Endothelial cell of umbilical vein (primary cell): ENCODE data around the gene TTLL9. TPM values are rescaled to one million over a fixed set of nuclear protein-coding genes. Genes with fewer than 3 reads are reported as not detected.

Experiments used
- BruUV-seq: library from RNA; stranded (reverse); fragments of 400-500 nt; replicated peaks from 2 replicates; lab custom pipeline; 2021; lab: Mats Ljungman, UMichigan
- CTCF ChIA-PET: fragments of 300-600, 350-600 bp; sonication (Branson Sonifier 250); formaldehyde crosslinking; loops from one replicate; lab custom pipeline; 2021; ENCODE audit warnings: antibody characterized with exemption, inconsistent platforms; lab: Charles Lee
- POLR2A ChIA-PET: fragments of 300-600, 350-600 bp; sonication (Branson Sonifier 250); formaldehyde crosslinking; loops from one replicate; lab custom pipeline; 2021; ENCODE audit warnings: antibody characterized with exemption, inconsistent platforms; lab: Charles Lee
- DNase-seq: peaks from one replicate; pipeline ENCODE4 v3.0.0-alpha.2; 2011; ENCODE audit warnings: low read depth, low spot score
- FAIRE-seq: peaks from 2 replicates; lab custom pipeline; 2011; peaks lifted over from hg19 to GRCh38; lab: Jason Lieb, UNC
- H2AFZ ChIP-seq: 2 replicates; pipeline ENCODE4 v1.6.0; 2012; ENCODE audit warnings: low read depth, low read length, control low read depth, inconsistent platforms
- H3K27ac ChIP-seq: 2 replicates; pipeline ENCODE4 v1.5.1; 2011; ENCODE audit warnings: low read depth, mild to moderate bottlenecking, control low read depth, low read length, moderate library complexity; ENCODE audit not compliant: insufficient read depth
- H3K27me3 ChIP-seq, 2 experiments: 2 replicates each; pipeline versions ENCODE4 v1.6.0 to v1.6.1; 2011; ENCODE audit warnings: low read length in 2 of 2, mixed read lengths in 1 of 2; ENCODE audit not compliant: control insufficient read depth in 2 of 2, insufficient read depth in 2 of 2
- H3K36me3 ChIP-seq, 2 experiments: 2 replicates in 1 of 2; 3 replicates in 1 of 2; pipeline ENCODE4 v1.5.1; 2011; ENCODE audit warnings: low read length in 2 of 2, mild to moderate bottlenecking in 1 of 2, moderate library complexity in 1 of 2; ENCODE audit not compliant: control insufficient read depth in 2 of 2, insufficient read depth in 2 of 2; ENCODE audit errors: extremely low read depth in 1 of 2
- H3K4me1 ChIP-seq: 3 replicates; pipeline ENCODE4 v1.5.1; 2011; ENCODE audit warnings: mild to moderate bottlenecking, low read length; ENCODE audit not compliant: control insufficient read depth, insufficient read depth; ENCODE audit errors: extremely low read depth
- H3K4me2 ChIP-seq: 2 replicates; pipeline ENCODE4 v1.6.1; 2011; ENCODE audit warnings: low read length, control low read depth, mixed read lengths; ENCODE audit not compliant: insufficient read depth
- H3K4me3 ChIP-seq, 3 experiments: fragments of 200-600 bp in 1 of 3; sonication (generic), shearing (Covaris generic) in 1 of 3; replicated peaks in 1 of 3; 2 replicates each; pipeline ENCODE4 v1.5.1; 2011 to 2016; ENCODE audit warnings: control low read depth in 3 of 3, low read length in 3 of 3, mild to moderate bottlenecking in 2 of 3, inconsistent platforms in 1 of 3, low read depth in 1 of 3, moderate library complexity in 1 of 3; ENCODE audit not compliant: insufficient read depth in 1 of 3
- H3K79me2 ChIP-seq: 2 replicates; pipeline ENCODE4 v1.6.0; 2012; ENCODE audit warnings: low read length, inconsistent platforms; ENCODE audit not compliant: control insufficient read depth, insufficient read depth
- H3K9ac ChIP-seq: replicated peaks from 2 replicates; pipeline ENCODE3; 2011; ENCODE audit warnings: low read length, control low read depth; ENCODE audit not compliant: insufficient read depth; ENCODE audit errors: extremely low read depth
- H3K9me1 ChIP-seq: replicated peaks from 3 replicates; pipeline ENCODE4 v1.6.0; 2011; ENCODE audit warnings: mild to moderate bottlenecking, low read length; ENCODE audit not compliant: control insufficient read depth, insufficient read depth; ENCODE audit errors: extremely low read depth
- H3K9me3 ChIP-seq: replicated peaks from 2 replicates; pipeline ENCODE4 v1.5.1; 2012; ENCODE audit warnings: low read length, inconsistent platforms; ENCODE audit not compliant: control insufficient read depth, insufficient read depth
- H4K20me1 ChIP-seq: replicated peaks from 2 replicates; pipeline ENCODE3; 2011; ENCODE audit warnings: mild to moderate bottlenecking, low read length; ENCODE audit not compliant: control insufficient read depth, insufficient read depth; ENCODE audit errors: extremely low read depth
- CTCF ChIP-seq, 2 donors: IDR thresholded peaks; 1 replicate in 1 of 2; 2 replicates in 1 of 2; pipeline ENCODE4 v1.5.1; 2011; ENCODE audit warnings: low read length in 2 of 2, mild to moderate bottlenecking in 2 of 2, moderate library complexity in 2 of 2, control low read depth in 1 of 2, inconsistent platforms in 1 of 2, low read depth in 1 of 2; ENCODE audit not compliant: insufficient read depth in 1 of 2; ENCODE audit errors: extremely low read depth in 1 of 2
- EZH2 ChIP-seq: IDR thresholded peaks from 2 replicates; pipeline ENCODE4 v1.6.1; 2012; ENCODE audit warnings: borderline replicate concordance, low read depth, mild to moderate bottlenecking, moderate library complexity, low read length, inconsistent platforms; ENCODE audit not compliant: severe bottlenecking
- FOS ChIP-seq: IDR thresholded peaks from 2 replicates; pipeline ENCODE4 v1.6.1; 2011; ENCODE audit warnings: mild to moderate bottlenecking, low read length, moderate library complexity, borderline replicate concordance; ENCODE audit not compliant: insufficient read depth
- GATA2 ChIP-seq: IDR thresholded peaks from 2 replicates; pipeline ENCODE4 v1.7.0; 2011; ENCODE audit warnings: low read depth, mild to moderate bottlenecking, moderate library complexity, mixed read lengths, low read length; ENCODE audit not compliant: insufficient read length, insufficient read depth
- JUN ChIP-seq: IDR thresholded peaks from 2 replicates; pipeline ENCODE4 v1.6.1; 2011; ENCODE audit warnings: borderline replicate concordance, low read depth; ENCODE audit not compliant: insufficient read length, insufficient read depth
- MAX ChIP-seq: IDR thresholded peaks from 2 replicates; pipeline ENCODE4 v1.6.1; 2011; ENCODE audit not compliant: insufficient read depth, insufficient read length
- MYC ChIP-seq: IDR thresholded peaks from one replicate; pipeline ENCODE4 v1.6.1; 2011; ENCODE audit warnings: mild to moderate bottlenecking, low read depth, low read length
- POLR2A ChIP-seq: IDR thresholded peaks from 2 replicates; pipeline ENCODE4 v1.6.1; 2012; ENCODE audit warnings: low read depth, mild to moderate bottlenecking, control low read depth, low read length
- POLR2AphosphoS5 ChIP-seq: IDR thresholded peaks from 2 replicates; pipeline ENCODE4 v1.6.1; 2012; ENCODE audit warnings: low read depth, mild to moderate bottlenecking, control low read depth, low read length, moderate library complexity; ENCODE audit not compliant: insufficient read depth
- dilution Hi-C: fragments of 300-500 bp; cut with MboI; formaldehyde crosslinking; loops from one replicate; pipeline ENCODE4 v1.15.0; 2019; ENCODE audit warnings: low sequenced_read_pairs; ENCODE audit not compliant: extremely low pct_ligation_motif_present
- intact Hi-C: fragments of 100-400 bp; cut with micrococcal nuclease; formaldehyde crosslinking; loops from one replicate; pipeline ENCODE4 v1.10.0; 2022
- polyA plus RNA-seq, 4 experiments: library from polyadenylated mRNA; depleted of rRNA in 3 of 4; stranded (reverse) in 3 of 4; unstranded in 1 of 4; fragments of >200 nt; gene quantifications; 2 replicates each; pipeline versions ENCODE4 v1.2.1 to v1.2.3, GENCODE V29; 2011 to 2012; ENCODE audit warnings: missing spikeins in 1 of 4
- total RNA-seq: library from RNA; stranded (reverse); gene quantifications from 2 replicates; pipeline ENCODE4 v1.2.3, GENCODE V29; 2021

Gene TTLL9
- total and polyA plus RNA-seq, 2 donors (not counting 3 experiments of a cell fraction or from before 2014, with no cell fraction given) = 0.03 TPM; not detected in 1

GRCh38 chr20:31934968-31935764 is 64.7 kb downstream of the TTLL9 start:
- H3K4me3 ChIP-seq = no peak overlapping the region
- POLR2A ChIA-PET = no interaction called here
- no peaks in the 10 kb centered on the region for H4K20me1 ChIP-seq
- BruUV-seq = no TSS peak
- no peak for DNase-seq
- no peak for TF ChIP-seq EZH2
- TF ChIP-seq FOS = no peak
- TF ChIP-seq POLR2AphosphoS5 = no peak
- TF ChIP-seq MAX = no peak
- no peak for TF ChIP-seq MYC
- no peak for TF ChIP-seq JUN
- no peak for TF ChIP-seq CTCF (IDR thresholded peaks at IDR 0.05; ENCODE audit: extremely low read depth in 1 of 2, insufficient read depth in 1 of 2, low read depth in 1 of 2, low read length in 2 of 2)
- no peak for TF ChIP-seq POLR2A
- no peak for TF ChIP-seq GATA2
- dilution Hi-C loops (no loop called here), intact Hi-C loops (no loop called here)
- H3K9me1 ChIP-seq = no peaks in the 10 kb centered on the region
- no peak overlapping the region for H3K9ac ChIP-seq
- no peaks in the 10 kb centered on the region for H3K79me2 ChIP-seq
- no peaks in the 10 kb centered on the region for H3K36me3 ChIP-seq
- no peak overlapping the region for H3K27ac ChIP-seq
- no peak for FAIRE-seq
- H3K4me1 ChIP-seq = no peaks in the 10 kb centered on the region
- CTCF ChIA-PET = interaction anchor here (0.6 to 1.0 kb wide), 5 partner anchors 17 to 324 kb away, joined by 3 read pairs; partner anchors contain the start of gene PDRG1
- no peak overlapping the region for H2AFZ ChIP-seq
- peaks cover 0 to 4% of the 10 kb centered on the region in 2 experiments for H3K27me3 ChIP-seq
- H3K4me2 ChIP-seq = no peak overlapping the region
- H3K9me3 ChIP-seq = no peaks in the 10 kb centered on the region
